GM18867 (cell line): ENCODE data around the gene PARS2.

ENCODE experiments used
- ATAC-seq: cut with Tn5 transposase; IDR thresholded peaks from one replicate; pipeline ENCODE4 v1.9.1; 2021; ENCODE audit warnings: mild to moderate bottlenecking, moderate library complexity; ENCODE audit not compliant: unreplicated experiment

Gene PARS2

DNA sequence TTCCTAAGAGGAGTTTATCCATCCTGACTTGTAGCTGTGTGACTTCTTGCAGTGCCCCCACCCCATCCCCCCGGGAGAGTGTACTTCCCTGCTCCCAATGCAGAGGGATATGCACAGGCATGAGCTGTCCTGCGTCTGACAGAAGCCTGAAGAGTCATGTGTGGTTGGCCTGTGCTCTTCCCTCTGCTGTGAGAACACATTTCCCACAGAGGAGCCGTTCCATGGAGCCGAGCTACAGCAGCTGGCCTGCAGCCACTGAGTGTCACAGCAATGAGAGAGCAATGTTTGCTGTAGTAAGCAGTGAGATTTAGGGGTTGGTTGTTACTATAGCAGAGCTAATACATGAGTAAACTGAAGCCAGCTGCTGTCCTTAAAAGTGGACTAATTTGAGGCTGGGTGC is 22.0 kb downstream of the PARS2 start:
- no peak for ATAC-seq

DNA sequence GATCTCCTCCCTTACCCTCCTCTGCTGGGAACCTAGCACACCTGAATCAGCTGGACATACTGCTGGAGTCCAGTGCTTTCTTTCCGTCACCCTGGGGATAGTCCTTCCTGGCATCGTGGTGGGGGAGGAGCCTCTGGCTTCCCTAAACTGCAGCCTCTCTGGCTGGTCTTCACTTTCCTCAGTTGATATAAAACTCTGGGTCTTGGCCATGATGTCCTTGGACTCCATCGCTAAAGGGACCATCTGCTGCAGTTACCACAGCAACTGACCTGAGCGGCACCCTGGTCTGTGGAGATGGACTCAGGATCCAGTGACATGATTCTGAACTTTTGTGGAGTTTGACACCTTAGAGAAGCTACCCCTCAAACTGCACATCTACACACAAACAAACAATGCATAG is 22.8 kb downstream of the PARS2 start:
- ATAC-seq, result no peak

DNA sequence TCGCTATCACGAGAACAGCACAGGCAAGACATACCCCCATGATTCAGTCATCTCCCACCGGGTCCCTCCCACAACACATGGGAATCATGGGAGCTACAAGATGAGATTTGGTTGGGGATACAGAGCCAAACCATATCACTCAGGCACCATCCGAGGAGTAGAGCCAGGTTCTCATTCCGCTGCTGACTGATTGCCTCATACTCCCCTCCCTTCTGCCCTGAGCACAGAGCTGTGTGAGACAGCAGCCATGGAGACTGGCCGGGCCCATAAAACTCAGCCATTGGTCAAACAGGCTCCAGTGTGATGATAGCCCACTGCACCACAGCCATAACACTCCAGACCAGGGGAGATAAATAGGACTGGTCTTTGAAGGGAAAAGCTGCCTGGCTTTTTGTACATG is 26.1 kb downstream of the PARS2 start:
- ATAC-seq, result no peak

DNA sequence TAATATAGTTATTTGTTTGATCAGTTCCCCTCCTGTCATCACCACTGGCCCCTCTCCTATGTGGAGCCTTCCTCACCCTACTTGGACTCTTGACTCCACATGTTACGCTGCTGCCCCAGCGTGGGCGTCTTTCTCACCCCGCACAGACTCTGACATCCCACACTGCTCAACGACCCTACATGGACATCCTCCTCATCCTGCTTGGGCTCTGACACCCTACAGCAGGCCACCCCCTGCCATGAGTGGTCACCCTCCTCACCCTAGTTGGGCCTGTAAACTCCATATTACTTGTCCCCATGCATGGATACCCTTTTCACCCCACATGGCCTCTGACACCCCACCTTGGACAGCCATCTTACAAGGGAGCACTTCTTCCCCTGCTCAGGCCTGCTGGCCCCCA is 27.6 kb downstream of the PARS2 start:
- no peak for ATAC-seq

DNA sequence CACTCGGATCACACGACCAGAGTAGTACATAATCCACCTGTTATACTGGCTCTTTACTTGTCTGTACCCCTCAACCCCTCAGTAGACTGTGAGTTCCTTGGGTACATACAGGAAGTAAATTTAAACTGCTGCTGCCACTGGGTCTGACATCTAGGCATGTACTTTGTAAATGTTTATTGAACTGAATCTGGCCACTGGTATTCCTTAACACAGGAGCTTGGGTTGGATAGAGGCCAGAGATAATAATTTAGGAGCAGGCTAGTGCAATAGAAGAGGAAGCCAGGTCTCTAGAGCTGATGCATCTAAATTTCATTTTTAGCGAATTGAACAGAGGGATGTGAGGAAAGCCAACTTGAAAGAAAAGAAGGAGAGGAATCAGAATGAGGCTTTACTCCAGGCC is 36.3 kb downstream of the PARS2 start:
- ATAC-seq, result no peak

DNA sequence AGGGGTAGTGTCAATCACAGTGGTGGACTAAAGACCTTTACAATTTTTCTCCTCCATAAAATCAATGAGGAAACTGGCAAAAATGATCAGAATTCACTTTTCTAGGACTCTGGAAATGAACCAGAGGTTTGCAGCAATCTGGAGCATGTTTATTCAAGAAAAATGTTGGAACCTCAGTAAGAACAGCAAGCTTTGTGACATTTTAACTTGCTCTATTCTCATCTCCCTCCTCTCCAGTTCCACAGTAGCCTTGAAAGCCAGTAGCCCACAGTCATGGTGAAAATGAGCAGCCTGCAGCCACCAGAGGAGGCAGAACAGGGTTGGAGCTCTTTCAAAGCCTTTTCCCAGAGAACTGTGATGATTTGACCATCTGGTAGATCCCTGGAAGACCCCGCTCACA is 39.6 kb downstream of the PARS2 start:
- no peak for ATAC-seq

DNA sequence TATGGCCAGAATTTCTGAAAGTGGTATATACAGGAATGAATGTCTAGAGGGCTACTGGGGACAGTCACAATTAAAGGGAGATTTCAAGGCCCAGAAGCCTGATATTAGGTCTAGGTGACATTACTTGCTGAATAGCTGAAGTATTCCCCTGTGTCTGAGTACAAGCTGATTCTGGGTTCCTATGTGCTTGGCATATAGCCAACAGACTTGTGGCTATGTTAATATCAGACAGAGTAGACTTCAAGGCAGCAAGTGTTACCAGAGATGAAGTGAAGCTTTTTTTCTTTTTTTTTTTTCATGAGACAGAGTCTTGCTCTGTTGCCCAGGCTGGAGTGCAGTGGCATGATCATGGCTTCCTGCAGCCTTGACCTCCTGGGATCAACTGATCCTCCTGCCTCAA is 40.3 kb downstream of the PARS2 start:
- ATAC-seq, result no peak

DNA sequence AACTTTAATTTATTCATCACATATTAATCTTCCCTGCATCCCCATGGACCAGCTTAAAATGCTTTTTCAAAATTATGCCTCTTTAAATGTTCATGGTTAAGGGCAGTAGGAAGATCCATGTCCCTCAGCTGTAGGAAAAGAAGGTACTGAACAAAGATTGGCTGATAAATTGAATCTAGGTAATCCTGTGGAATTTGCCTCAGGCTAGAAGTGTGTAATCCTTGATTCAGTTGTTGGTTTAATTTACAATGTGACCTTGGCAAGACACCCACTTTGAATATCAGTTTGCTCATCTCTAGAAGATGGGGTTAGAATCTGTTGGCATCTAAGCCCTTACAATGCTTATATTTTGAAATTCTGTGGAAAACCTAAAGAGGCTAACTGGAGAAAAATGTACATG is 42.6 kb downstream of the PARS2 start:
- ATAC-seq, result no peak

DNA sequence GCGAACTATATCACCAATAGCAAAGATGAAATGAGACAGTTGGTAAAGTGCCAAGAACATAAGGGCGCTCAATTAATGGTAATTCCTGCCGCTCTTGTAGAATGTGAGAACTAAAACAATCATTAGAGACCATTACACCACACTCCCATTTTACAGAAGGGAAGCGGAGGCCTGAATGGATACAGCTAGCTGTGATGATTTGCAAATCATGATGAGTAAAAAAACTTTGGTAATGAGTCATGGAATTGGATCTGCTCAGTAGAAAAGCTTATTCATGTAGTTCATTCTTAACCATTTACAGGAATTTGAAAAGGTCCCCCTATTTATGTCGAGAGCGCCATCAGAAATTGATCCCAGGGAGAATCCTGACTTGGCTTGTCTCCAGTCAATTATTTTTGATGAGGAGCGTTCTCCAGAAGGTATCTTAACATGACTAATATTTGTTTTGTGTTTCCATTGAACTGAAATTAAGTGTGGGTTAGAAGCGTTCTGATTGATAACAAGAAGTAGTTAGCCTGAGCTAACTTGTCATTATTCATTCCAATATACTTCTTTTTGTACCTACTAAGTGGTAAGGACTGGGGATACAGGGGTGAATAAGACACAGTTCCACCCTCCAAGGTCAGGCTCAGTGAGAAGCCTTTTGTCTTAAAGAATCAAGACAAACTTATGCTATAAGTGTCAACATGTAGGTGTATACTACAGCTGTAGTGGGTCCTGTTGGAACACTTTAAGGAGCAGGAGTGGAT is 47.9 kb downstream of the PARS2 start:
- peak; percentile 6 for ATAC-seq

DNA sequence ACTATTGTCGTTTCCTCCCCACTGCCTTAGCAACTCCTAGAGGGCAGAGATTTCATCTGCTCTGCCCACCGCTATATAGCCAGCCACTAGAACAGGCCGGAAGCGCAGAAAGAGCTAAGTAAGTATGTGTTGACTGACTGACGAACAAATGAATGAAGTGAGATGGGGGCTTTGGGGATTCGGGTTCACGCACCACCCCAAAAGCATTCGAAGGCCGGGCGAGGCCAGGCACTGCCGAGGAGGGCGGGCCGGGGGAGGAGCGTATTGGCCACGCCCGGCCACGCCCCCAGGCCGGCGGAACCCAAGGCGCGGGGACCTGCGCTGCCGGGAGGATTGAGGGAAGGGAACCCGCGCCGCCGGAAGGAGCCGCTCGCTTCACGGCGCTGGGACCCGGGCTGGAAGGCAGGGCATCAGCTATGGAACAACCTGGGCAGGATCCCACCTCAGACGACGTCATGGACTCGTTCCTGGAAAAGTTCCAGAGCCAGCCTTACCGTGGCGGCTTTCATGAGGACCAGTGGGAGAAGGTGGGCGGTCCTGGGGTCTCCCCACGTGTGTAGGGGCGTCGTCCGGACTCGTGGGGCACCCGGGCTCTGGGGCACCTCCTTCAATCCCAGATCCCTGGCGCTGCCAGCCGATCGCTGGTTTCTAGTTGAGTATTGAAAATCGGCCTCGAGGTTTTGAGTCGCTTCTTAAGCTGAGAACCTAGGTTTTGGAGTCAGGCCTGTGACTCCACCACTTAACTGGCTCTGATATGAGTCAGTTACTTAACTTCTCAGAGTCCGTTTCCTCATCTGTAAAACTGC is 48.6 kb downstream of the PARS2 start, which contains the start of gene TTC4:
Gene TTC4 (plus strand): TSS at position 369 of the 806 bp plus-strand sequence. CDS start 48 bp downstream, at position 417.
- ATAC-seq, result peak; percentile 97

DNA sequence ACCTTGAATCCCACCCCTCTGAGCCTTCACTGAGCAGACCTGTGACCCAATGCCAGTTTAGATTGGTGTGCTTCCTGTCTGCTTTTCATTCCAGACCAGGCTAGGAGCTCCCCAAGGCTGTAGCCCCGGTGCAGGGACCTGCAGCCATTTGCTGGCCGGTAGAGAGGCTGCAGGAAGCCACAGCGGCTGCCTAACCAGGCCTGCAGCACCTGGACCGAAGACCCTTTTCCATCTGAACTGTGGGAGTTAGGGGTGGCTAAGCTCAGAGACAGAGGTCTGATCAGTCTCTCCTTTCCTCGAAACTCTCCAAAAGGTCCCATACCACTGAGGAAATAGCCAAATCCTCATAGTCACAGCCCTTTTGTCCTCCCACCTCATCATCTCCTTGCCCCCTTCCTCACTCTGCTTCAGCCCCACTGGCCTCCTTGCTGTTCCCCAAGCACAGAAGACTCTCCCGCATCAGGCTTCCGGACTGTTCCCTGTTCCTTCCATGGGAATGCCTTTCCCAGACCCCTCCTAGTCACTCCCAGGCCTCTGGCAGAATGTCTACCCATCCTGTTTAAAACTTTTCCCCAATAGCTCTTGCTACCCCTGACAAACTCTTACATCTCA is 49.3 kb downstream of the PARS2 start:
- ATAC-seq, result no peak

DNA sequence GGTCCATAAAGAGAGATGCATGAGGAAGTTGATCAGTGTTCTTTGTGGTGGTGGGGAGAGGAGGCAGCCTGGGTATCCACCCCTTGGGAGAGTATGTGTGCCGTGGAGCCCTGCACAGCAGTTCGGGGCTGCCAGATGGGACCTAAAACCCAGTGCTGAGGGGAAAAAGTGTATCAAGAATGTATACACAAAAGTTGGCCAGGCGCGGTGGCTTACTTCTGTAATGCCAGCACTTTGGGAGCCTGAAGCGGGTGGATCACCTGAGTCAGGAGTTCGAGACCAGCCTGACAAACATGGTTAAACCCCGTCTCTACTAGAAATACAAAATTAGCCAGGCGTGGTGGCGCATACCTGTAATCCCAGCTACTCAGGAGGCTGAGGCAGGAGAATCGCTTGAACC is 52.8 kb downstream of the PARS2 start:
- ATAC-seq, result no peak

DNA sequence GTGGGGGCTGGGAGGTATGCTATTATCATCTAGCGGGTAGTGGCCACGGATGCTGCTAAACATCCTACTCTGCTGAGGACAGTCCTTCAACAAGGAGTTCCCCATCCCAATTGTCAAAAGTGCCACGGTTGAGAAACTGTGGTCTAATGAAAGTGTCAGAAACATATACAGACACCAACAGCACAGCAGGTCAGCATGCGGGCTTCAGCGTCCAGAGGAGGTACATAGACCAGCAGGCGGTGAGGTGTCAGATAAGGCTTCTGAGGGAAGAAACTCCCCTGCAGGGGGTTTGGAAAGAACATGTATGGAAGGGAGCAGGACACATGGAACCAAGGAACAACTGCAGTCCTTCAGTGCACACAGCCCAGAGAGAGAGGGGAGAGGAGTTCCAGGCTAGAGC is 53.5 kb downstream of the PARS2 start:
- ATAC-seq, result no peak

DNA sequence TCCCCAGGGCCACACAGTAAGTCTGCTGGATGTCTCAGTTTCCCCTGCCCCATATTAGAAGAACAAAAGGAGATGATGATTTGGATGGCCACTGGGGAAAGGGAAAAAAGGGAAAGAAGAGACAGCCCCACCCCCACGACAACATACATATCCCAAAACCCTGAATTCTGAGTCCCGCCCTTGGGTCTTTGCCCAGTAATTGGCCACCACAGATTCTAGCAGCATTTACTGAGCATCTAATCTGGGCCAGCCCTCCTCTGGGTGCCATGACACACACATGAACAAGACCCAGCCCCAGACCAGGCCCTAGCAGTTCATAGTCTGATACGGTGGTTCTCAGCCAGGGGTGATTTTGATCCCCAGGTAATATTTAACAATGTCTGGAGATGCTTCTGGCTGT is 53.9 kb downstream of the PARS2 start:
- ATAC-seq, result no peak

DNA sequence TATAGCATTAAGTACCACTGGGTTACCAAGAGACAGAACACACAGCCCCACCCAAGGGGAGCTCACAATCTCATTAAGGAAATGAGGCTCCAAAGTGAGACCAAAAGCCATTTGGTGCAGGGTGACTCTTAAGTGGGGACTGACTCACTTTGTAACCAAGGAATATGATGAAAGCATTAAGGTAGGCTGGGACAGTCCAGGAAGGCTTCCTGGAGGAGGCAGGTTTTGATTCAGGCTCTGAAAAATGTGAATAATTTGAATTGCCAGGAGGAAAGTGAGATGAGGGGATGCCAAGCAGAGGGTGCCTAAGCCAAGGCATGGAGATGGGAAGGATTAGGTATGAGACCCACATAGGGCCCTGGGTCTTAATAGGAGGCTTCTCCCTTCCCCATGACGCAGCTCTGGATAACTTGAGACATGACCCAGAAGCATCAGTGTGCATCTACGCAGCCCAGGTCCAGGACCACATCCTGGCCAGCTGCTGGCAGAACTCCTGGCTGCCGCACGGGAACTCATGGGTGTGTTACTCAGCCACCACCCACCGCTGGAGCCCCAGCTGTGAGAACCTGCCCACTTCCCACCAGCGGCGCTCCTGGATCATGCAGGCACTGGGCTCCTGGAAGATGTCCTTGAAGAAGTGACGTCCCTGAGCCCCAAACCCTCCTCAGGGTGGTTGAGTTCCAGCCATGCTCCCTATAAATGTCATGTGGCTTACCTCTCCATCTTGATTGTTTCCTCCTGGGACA is 54.6 kb downstream of the PARS2 start:
- no peak for ATAC-seq

DNA sequence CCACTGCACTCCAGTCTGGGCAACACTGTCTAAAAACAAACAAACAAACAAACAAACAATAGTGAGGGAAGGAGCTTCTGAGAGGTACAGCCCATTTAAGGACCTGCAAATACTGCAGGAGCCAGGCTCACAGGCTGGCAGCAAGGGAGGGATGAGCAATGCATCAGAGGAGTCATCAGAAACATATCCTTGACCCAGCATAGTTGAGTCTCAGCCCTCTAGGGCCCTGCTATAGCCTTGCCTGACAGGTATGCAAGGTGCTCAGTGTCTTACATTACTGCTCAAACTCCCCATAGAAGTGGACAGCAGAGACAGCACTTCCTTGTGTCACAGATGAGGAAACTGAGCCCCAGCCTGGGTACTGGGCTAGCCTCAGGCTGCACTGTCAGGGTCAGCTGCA is 55.9 kb downstream of the PARS2 start:
- ATAC-seq, result no peak
